Head of caudate nucleus (tissue), 42 donors: Measurements from ENCODE around the gene C11orf65.
"Not testable (repeated sequence)": the region's sequence is repeated elsewhere in the genome, so short reads cannot be mapped to it uniquely, and the experiment has no call there.

Experiments used
- DNase-seq, 42 donors: peaks; one replicate each; pipeline versions ENCODE4 v3.0.0 to v3.0.0-alpha.2; 2020 to 2021; ENCODE audit warnings: mixed read lengths in 7 of 42
- intact Hi-C: fragments of 100-400 bp; cut with DNase I; formaldehyde crosslinking; loops from one replicate; pipeline ENCODE4 v1.15.0; 2022

C11orf65 gene

DNA sequence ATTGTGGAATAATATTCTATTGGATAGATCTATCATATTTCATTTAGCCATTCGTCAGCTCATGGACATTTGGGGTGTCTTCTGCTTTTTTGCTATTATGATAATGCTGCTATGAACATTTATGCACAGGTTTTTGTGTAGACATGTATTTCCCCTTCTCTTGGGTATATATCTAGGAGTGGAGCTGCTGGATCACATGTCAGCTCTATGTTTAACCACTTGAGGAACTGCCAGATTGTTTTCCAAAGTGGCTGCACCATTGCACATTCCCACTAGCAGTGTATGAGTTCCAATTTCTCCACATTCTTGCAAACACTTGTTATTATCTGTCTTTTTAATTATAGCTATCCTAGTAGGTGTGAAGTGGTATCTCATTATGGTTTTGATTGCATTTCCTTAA is 75.0 kb downstream of the C11orf65 start:
- intact Hi-C loops, result no loop called here

DNA sequence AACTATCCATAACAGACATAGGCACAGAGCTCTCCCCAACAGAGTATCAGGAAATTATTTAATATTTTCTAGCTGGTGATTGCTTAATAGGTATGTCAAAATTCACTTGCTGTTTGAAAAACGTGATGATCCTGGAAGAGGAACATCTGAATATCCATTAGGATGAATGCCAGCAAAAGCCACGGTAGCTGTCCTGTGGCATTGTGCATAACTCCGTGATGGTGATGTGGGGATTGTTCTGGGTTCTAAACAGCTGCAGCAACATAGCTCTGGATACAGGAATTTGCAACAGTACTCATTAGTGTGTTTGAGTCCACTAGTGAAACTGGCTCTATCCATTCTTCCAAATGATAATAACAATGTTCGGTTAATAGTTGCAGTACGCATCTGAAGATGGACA is 78.8 kb downstream of the C11orf65 start:
- intact Hi-C loops, result no loop called here
- no peak for DNase-seq

More for the DNA sequence above, 75.0 kb downstream of the C11orf65 start:
- no peak for DNase-seq

DNA sequence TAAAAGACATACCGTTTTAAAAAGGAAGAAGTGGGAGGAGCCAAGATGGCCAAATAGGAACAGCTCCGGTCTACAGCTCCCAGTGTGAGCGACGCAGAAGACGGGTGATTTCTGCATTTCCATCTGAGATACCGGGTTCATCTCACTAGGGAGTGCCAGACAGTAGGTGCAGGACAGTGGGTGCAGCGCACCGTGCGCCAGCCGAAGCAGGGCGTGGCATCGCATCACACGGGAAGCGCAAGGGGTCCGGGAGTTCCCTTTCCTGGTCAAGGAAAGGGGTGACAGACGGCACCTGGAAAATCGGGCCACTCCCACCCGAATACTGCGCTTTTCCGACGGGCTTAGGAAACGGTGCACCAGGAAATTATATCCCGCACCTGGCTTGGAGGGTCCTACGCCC is 93.8 kb downstream of the C11orf65 start:
- intact Hi-C loops, result not testable (repeated sequence)

DNA sequence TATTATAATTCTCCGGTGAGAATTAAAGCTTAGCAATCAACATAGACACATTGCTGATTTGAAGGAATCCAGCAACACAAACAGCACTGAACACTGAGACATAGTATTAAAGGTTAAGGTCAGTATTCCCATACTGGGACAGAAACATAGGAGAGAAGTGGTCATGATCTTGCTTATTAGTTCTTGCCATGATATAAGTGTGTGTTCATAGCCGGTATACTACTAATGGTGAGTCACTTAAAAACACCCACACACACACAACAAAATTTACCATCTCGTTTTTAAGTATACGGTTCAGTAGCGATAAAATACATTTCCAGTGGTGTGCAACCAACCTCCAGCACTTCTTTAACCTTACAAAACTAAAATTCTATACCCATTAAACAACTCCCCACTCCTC is 96.3 kb downstream of the C11orf65 start:
- intact Hi-C loops, result no loop called here
- no peak for DNase-seq

More for the DNA sequence above, 93.8 kb downstream of the C11orf65 start:
- not testable (repeated sequence) for DNase-seq

DNA sequence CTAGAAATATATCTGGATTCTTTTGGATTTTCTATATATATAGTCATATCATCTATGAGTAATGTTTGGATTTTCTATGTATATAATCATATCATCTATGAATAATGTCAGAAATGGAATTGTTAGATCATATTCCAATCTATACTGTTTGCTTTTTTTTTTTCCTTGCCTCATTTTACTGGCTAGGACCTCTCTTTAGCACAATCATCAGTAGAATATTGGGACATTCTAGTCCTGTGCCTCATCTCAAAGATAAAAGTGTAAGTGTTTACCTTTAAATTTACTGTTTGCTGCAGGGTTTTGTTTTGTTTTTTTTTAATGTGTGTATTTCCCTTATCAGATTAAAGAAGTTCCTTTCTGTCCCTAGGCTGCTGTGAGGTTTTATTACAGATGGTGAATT is 97.0 kb downstream of the C11orf65 start:
- intact Hi-C loops, result no loop called here
- DNase-seq, result no peak

DNA sequence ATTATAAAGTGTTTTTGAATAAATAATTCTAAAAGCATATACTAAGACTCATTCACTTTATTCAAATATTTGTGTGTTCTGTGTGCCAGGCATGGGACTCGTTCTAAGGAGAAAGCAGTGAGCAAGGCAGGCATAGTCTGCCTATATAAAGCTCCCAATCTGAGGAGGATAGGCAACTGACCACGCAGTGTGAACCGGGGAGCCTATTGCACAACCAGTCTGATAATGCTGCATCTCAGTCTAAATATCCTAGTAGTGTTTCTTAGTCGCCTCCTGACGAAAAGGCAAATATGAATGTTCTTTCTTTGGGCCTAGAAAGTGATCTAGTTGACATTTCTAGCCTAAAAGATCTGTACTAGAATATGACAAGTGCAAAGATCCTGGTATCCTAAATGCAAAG is 98.3 kb downstream of the C11orf65 start:
- intact Hi-C loops, result no loop called here
- no peak for DNase-seq

DNA sequence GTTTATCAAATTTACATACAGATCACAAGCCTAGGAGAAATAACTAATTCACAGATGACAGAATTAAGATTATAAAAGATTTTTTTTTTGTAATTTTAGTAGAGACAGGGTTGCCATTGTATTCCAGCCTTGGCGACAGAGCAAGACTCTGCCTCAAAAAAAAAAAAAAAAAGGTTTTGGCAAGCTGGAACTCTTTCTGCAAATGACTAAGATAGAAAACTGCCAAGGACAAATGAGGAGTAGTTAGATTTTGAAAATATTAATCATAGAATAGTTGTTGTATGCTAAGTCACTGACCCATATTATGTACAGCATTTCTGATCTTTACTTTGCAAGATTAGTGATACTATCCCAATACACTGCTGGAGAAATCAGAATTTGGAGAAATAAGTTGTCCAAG is 99.2 kb downstream of the C11orf65 start:
- intact Hi-C loops, result no loop called here

DNA sequence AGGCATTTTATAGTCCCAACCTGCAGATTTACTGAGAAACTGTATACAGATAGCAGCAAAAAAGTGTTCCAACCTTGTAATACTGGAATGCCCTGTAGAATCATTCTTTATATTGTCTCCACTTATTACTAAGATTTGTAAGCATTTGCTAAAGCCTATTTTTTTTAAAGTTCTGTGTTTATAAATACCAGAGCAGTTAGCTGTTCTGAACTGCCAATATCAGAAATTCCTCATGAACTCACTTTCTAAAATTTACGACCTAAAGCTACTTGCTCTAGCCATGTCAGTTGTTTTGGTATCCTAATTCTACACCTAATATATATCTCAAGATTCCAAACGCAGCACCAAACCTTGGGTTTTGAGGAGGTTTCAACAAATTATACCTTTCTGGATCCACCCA is 103.2 kb downstream of the C11orf65 start:
- intact Hi-C loops, result no loop called here

More for the DNA sequence above, 99.2 kb downstream of the C11orf65 start:
- DNase-seq, result no peak

DNA sequence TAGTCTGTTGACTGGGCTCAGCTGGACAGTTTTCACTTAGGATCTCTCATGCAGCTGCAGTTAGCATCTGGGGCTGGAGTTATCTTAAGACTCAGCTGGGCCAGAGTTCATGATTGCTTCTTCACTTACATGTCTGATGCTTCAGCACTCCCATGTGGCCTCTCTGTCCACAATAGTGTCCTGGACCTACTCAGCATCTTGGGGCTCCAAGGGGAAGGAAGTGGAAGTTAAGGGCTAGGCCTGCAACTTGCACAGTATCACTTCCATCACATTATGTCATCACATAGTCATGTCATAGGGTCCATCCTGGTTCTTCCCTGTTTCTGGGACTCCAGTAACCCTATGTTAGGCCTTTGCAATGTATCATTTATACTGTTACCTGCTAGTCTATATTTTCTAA is 115.9 kb downstream of the C11orf65 start:
- intact Hi-C loops, result no loop called here
- no peak for DNase-seq

More for the DNA sequence above, 103.2 kb downstream of the C11orf65 start:
- DNase-seq, result no peak

DNA sequence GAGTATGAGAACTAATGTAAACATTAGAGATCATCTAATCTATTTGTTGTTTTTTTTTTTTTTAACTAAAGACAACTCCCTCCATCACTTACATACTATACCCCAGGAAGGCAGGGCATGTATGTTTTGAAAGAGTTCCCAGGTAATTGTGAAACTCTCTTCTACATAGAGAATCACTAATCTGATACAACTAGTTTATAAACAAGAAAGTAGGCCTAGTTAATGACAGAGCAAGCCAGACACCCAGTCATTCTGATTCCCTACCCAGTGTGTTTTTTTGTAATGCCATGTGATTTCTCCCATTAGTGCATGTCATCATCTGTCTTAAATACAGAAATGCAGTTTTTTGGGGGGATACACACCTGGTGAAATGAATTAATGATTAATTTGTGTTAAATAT is 120.9 kb downstream of the C11orf65 start:
- no peak for DNase-seq
- intact Hi-C loops, result no loop called here

DNA sequence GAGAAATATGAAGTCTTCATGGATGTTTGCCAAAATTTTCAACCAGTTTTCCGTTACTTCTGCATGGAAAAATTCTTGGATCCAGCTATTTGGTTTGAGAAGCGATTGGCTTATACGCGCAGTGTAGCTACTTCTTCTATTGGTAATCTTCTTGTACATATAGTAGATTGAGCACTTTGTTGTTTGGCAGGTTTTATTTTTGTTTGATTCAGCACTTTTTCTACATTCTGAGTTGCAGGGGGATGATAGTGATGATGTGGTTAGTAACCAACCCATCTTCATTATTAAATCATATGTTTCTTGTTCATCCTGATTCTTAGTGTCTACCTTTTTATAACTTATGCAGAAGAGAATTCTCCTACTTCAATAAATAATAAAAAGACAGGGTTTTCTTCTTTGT is 121.6 kb downstream of the C11orf65 start:
- intact Hi-C loops, result no loop called here

DNA sequence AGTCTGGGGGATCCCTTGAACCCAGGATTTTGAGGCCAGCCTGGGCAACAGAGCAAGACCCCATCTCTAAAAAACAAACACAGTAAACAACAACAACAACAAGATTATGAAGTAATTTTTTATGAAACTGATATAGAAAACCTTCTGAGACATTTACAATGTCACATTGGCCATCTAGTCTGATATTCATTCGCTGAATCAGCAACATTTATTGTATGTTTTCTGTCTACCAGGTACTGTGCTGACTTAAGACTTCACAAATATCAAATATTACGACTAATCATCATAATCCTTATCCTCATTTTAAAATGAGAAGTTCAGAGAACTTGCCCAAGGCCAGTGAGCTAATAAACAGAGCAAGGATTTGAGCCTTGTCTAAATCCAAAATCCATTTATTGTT is 123.6 kb downstream of the C11orf65 start:
- intact Hi-C loops, result no loop called here
- no peak for DNase-seq

More for the DNA sequence above, 121.6 kb downstream of the C11orf65 start:
- DNase-seq, result no peak

DNA sequence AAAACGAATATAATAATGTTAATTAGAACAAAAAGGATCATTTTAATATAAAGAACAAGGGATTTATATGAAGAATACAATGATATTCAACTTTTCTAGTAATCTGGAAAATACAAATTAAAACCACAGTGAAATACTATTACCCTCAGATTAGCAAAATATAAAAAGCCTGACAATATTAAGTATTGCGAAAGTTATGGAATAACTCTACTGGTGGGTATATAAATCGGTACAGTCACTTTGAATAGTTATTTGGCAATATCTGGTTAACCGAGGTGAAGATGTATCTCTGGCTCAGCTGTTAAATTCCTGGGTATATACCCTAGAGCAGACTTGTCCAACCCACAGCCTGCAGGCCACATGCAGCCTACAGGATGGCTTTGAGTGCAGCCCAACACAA is 125.7 kb downstream of the C11orf65 start:
- intact Hi-C loops, result no loop called here
- DNase-seq, result no peak

DNA sequence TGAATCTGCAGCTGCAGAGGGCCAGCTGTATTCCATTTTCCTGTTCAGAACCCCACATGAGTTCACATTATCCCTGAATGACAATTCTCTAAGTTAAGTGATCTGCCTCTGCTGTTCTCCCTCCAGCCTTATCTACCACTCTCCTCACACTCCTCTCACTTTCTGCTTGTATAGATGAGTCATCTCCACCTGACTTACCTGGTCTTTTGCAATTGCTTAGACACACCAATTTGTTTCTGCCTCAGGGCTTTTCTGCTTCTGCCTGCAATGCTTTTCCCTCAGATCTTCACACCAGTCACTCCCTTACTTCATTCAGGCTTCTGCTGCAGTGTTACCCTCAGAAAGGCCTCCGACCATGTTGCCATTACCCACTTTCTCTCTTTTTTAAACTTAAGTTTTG is 126.4 kb downstream of the C11orf65 start:
- intact Hi-C loops, result no loop called here
- DNase-seq, result peak in 15 of 42 donors; percentile 3 to 73 (median 25)

DNA sequence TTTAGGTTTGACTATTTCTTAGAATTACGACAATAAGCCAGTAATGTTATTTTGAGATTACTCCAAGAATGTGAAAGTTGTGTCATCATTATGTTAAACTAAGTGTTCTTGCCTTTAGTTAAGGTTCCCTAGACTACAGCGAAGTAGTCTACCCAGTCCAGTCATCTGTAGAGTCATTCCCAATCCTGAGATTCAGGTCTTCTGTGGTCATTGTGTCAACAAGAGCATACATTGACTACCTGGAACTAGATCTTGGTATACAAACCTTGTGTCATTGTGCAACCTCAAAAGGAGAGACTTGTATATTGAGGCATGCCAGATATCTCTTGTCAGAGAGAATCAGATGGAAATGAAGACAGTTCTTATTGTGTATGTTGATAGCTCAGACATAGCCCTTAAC is 128.6 kb downstream of the C11orf65 start:
- intact Hi-C loops, result no loop called here
- DNase-seq, result no peak

DNA sequence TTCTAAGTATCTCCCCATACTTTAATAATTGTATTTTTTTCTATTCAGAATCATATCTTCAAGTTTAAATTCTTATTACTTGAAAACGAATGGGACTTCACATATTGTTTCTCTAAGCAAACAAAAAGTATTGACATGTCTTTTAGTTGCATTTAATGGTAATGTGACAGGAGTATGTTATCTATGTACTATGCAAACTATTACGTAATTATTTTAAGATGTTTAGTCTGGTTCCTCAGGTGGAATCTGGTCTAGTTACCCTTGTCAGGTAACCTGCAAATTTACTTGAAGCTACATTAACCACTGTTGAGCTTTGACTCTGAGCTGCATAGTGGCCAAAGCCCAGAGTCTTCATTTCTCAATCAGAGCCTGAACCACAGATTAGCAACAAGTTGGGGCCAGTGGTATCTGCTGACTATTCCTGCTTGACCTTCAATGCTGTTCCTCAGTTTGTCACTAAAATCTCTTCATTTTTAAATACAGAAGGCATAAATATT is 133.9 kb downstream of the C11orf65 start:
- intact Hi-C loops, result no loop called here
- no peak for DNase-seq
